GM18861 (cell line): ENCODE results near the gene SUSD1.

Experiments used
- ATAC-seq: cut with Tn5 transposase; IDR thresholded peaks from one replicate; pipeline ENCODE4 v1.9.1; 2021; ENCODE audit not compliant: unreplicated experiment

The SUSD1 gene

DNA sequence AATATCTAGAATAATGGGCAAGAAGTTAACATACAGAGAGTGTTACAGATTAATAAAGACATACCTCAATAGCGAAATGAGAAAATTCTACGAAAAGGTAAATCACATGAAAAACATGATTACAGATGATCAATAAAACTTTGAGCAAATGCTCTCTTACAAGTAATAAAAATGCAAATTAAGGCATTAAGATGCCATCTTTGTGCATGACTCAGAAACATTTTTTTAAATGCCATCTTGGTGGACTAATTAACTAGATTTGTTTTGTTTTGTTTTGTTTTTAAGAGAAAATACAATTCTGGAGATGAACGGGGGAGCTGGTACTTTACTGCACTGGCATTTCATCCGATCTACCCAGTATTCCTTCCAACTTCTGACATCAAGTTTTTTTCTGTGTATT is 130.2 kb downstream of the SUSD1 start:
- no peak for ATAC-seq

DNA sequence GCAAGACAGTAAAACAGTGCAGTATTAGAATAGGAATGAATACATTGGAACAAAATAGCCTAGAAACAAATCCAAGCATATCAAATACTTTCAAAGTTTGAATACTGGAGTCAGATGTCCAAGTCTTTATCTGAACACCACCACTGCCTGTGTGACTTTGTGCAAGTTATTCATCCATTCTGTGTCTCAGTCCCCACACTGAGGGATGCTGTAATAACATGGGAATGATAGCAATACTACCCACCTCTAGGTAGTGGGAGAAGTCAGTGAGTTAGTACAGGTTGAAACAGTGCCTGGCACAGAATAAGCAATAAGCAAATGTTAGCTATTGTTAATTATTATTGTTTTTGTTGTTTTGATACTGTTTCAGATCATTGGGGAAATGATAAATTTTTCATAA is 130.9 kb downstream of the SUSD1 start:
- ATAC-seq, result no peak

DNA sequence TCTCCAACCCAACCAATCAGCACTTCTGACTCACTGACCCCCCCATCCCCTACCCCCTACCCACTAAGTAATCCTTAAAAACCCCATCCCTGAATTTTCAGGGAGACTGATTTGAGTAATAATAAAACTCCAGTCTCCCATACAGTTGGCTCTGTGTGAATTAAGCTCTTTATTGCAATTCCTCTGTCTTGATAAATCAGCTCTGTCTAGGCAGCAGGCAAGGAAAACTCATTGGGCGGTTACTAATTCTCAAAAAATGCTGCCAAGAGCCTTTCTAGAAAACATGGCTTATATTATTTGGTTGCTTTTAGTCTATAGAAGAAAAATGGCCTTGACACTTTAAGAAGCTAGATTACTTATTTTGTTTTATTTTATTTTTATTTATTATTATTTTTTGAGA is 131.7 kb downstream of the SUSD1 start:
- no peak for ATAC-seq

DNA sequence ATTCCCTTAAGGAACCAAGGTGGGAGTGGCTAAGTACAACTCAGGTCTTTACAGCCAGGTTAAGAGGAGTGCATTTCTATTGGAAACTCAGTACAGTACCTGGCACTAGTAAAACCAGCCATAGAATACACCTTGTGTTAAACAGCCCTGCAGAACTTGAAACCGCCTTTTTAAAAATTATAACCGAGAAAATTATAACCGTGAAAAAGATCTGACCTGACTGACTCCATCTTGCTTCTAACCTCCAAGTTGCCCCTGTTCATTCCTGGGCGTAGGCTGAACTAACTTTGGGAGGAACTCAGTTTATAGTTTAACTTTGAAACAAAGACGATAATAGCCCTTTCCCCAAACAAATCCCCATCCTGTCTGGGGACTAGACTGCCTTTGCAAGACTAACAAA is 132.3 kb downstream of the SUSD1 start:
- no peak for ATAC-seq

DNA sequence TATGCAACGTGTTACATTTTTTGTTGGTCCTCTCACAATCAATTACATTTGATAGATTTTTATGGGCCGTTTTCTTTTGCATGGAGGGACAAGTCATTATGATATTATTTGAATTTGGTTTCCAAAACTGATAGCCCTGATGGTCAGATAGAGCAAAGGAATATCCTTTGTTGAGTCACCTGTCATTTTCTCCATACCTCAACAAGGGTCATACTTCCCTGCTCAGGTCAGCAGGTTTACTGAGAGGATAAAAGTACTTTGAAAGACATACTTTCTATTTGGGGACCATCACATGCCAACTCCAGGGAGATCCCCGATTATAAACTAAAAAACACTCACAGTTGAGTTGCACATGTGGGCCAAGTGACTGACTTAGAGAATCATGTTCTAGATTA is 132.9 kb downstream of the SUSD1 start:
- ATAC-seq, result no peak

DNA sequence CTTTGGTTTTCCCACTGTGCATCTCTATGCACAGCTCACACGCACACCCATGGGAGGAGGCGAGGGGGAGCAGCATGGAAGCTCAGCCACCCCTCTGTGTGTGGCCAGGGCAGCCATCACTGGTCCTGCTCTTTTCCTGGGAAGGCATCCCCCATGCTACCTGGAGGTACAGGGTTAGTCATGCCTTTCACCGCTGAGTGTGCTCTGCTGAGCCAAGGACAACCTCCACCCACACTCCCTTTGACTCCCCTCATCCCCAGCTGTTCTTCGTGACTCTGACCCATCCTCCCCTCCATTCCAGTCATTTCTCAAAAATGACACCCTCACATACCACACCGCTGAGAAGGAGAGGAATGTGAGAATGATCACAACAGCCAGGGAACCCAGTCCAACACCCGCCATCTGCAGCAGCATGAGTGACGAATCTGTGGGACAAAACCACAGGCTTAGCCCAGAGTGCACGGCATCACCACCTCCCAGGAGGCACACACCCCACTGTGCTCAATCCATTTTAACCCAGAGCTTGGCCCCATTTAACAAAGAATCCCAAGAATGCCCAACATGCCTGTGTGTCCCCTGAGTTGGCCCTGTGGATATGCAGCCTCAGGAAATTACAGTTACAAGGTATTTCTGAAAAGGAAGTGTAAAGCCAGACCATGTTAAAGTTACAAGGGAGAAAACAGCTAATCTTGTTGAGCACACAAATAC is 133.4 kb downstream of the SUSD1 start:
- ATAC-seq, result no peak

DNA sequence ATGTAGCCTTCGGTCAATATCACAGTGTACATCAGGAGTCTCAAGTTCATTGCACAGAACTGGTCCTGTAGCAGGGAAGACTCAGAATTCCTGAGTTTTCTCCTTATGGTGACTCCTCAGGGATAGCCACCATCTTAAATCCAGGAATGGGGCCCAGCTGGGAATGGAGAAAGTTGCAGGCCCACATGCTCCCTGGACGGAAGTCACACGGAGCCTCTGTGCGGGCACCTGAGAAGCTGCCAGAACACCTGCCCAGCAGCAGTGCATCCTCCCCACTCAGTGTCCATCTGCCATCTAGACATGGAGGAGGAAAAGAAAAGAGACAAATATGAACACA is 133.9 kb downstream of the SUSD1 start:
- no peak for ATAC-seq

DNA sequence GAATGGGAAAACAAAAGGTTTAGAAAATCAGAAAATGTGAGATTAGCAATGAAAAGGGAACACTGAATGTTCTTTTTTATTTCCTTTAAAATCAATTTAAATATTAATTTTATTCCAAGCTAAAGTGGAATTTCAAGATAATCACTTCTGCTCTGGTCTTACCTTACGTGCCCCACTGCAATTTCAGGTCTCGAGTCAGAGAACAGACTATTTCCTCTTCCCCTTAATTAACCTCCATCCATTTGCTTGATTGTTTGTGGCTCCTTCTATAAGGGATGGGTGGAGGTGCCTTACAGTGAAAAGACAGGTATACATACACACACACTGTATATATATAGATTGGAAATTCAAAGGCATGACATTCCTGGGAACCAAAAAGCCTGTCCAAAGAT is 137.1 kb downstream of the SUSD1 start:
- no peak for ATAC-seq

DNA sequence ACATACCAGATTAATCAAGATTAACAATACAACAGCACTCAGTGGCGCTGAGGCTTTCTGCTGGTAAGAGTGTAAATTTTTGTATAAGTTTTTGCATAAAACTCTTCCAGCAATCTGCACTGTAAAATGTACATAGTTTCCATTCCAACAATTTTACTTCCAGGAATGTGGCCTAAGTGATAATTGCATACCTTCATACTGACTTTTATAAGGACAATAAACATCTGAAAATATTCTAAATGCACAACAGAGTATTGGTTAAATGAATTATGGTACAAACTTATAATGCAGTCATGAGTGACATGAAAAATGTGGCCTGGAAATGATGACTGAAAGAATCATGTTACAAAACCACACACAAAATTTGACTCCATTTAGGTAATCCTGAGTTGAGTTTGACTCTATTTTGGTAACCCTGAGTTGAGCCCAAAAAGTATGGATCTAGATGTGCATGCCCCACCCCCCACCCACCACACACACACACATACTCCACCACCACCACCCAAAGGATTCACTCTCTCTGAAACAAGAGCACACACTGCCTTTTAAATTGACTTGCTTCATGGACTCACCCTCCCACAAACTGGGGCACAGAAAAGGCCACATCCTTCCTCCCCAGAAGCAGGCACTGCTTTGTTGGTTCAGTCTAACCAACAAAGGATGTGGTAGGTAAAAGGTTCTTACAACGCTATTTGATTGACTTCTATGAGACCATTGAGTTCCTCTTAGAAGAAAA is 137.6 kb downstream of the SUSD1 start:
- ATAC-seq, result peak; percentile 36

DNA sequence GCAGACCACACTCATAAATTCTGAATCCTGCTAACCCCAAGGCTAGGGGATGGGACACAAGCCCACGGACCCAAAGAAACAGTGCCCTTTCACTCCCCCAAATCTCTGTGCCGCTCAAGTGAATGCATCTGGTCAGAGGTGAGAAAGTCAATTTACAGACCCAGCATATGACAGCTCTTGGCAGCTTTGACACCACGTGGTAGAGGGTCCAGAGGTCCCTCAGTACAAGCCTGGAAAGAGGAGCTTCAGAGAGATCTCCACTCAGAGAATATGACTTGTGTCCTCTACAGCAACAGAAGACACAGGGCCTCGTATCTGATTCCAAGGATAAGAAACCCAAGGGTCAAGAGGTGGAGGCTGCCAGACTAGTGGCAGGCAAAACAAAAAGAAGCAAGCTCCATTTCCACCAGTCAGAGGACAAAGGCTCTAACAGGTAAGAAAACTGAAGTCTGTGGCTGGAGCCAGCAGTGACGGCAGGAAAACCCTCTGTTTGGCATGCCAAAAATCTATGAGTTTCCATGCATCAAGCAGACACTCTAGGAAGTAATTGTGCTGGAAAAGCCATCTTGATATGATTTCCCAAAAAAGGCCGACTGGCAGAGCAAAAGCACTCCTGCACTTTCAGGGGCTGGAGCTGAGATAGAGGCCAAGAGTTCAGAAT is 139.8 kb downstream of the SUSD1 start:
- no peak for ATAC-seq

DNA sequence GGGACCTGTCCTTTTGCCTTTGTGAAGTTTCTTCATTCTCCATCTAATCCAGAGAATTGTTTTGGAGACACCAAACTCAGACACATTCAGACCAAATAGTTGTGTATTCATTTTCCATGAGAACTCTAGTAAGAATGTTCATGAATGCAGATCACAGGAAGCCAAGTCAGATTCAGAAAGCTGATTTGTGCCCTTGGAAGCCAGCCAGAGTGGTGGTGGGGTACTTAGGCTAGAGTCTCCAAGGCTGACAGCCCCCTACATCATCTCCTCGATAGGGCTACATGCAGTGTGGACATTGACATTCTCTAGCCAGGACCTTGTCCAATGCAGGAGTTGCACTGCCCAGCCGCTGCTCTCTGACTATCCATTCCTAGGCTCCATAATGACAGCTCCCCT is 140.9 kb downstream of the SUSD1 start:
- no peak for ATAC-seq

DNA sequence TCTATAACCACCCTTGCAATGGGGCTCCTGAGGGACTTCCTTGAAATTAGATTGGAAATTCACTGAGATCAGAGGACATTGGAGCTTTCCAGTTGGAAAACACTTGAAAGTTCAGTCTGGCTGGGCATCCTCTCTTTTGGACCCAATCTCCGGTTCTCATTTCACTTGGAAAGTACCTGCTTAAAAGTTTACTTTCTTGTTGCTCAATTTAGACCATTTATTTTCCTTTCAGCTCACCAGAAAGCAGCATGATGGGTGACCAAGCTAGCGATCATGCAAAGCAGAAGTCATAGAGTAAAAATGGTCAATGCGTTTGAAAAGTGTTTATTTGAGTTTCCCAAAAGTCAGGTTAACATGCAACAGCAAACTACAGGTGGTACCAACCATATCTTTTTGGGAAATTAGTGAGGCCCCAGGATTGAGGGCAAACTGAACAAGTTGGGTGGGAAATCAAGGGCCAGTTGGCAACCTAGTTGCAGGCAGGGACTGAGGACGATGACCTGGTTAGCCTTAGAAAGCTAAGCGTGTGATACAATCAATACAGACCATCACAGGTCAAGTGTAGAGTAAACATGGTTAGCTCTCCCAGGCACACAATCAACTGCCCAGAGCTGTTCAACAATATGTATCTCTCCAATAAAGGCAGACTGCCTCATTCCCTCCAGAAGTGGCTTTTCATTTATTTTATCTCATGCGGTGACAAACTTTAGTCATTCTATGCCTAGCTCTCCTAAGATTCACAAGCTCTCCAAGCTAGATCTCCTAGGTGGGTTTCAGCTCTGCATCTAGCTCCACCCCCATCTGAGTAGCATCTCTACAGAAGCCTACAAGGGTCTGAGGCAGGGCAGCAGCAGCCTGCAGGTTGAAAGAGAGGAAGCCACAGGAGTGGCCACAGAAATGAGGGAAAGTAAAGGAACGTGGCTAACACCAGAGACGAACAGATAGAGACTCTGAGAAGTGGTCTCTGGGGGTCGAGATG is 141.6 kb downstream of the SUSD1 start:
- no peak for ATAC-seq

DNA sequence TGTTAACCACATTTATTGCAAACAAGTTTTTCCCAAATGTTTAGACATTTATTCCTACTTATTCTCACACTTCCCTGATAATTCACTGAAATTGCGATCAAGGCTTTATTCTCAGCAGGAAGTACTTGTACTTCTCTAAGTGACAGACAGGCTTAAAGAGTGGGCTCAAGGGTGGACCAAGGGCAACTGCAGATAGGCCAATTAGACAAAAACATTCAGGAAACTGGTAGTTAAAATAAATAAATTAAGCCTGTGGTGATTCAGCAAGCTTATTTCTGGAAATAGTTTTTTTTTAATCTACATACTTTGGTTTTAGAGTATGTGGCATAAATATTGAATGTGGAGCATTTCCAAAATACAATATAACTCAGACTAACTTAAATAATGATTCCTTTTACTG is 142.4 kb downstream of the SUSD1 start:
- no peak for ATAC-seq

DNA sequence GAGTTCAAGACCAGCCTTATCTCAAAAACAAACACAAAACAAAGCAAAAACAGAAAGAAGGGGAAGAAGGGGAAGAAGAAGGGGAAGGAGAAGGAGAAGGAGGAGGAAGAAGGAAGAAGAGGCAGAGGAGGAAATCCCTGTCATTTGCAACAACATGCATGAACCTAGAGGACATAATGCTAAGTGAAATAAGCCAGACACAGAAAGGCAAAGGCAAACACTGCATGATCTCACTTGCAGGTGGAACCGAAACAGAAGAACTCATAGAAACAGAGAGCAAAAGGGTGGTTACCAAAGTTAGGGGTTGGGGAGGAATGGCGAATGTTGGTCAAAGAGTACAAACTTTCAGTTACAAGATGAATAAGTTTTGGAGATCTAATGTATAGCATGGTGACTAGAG is 143.1 kb downstream of the SUSD1 start:
- ATAC-seq, result peak; percentile 31

DNA sequence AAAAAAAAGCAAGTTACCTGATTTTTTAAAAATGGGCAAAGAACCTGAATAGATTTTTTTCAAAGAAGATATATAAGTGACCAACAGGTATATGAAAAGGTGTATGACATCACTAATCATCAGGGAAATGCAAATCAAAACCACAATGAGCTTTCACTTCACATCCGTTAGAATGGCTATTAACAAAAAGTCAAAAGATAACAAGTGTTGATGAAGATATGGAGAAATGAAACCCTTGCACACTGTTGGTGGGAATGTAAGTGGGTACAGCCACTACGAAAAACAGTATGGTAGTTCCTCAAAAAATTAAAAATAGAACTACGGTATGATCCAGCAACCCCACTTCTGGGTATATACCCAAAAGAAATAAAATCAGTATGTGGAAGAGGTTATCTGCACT is 143.7 kb downstream of the SUSD1 start:
- ATAC-seq, result no peak

DNA sequence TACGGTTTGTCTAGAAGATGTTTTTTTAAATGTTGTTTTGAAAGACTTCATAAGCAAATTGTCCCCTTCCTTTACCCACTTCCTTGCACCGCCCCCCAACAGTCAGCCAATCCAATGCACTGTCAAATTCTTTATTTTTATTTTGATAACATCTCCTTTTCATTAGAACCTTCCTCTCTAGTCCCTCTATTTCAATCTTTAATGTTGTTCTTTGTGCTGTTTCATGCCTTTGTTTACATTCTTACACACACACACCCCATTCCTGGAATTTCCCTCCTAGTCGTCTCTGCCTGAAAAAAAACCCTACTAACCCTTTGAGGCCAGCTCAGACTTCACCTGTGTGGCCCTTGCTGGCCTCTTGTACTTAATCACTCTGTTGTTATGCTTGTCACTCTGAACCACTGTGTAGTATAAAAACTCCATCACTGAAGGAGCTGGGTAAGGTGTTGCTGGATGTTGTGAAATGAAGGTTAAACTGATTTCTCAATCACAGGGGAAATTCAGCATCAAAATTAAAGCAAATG is 145.1 kb downstream of the SUSD1 start:
- ATAC-seq, result no peak

DNA sequence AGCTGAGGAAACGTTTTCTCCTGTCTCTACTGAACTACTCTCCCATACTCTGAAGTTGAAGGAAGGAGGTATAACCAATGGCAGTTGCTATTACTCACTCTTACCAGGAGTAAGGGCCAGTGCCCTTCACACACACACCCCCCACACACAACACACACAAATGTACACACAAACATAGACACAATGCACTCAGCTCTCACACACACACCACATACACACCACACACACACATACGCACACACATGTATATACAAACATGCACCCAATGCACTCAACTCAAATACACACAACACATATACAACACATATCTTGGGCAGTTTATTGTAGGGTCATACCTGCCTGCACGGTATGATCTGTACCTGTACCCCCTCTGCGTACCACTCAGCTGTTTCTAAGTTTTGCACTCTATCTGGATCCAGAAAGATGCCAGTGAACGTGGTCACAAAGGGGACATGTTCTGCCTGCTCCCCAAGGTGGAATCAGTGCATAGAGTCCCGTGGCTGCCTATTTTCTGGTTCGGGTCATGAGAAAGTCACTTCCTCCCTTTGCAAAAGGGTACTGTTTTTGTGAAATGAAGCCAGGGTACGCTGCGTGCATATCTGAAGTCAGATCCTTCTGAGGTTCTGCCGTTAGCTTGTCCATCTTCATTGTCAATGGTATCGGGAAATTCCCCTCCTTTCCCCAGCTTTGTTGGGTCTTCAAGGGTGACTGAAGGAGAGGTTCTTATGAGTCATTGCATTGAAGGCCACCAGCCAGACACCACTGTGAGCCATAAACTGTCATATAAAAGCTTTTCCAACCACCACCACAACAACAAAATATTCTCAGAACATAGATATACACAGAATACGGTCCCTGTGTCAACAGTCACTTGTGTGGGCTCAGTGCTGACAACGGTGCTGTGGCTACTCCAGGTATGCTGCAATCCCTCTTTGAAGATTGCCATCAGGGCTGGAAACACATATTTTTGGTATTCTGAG is 146.6 kb downstream of the SUSD1 start:
- ATAC-seq, result peak; percentile 35

DNA sequence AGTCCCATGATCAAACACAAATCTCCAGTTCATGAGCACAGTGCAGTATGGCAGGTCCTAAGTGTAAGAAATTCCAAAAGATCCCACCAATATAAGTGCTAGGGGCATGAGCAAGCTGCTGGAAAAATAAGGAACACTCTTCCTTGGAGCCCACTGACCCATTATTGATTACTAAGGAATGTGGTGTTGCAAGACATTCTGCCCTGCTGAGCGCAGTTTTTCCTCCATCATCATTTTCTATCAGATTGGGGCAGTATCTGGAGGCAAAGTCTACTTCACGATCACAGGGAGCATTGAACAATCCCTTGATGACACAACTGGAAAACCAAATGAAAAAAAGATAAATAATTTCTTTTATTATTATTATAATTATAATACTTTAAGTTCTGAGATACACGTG is 149.2 kb downstream of the SUSD1 start:
- no peak for ATAC-seq

DNA sequence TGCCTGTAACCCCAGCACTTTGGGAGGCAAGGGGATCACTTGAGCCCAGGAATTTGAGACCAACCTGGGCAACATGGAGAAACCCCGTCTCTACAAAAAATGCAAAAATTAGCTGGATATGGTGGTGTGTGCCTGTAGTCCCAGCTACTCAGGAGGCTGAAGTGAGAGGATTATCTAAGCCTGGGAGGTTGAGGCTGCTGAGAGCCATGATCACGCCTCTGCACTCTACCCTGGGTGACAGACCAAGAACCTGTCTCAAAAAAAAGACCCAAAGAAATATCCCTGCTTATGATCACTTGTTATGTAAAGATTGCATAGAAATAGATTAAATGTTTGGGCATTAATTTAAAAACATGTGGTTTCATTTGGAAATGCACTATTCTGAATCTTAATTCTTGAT is 153.4 kb downstream of the SUSD1 start:
- no peak for ATAC-seq
